Pancreas (tissue), 10 donors: ENCODE results near the gene POP4. TPM values are rescaled to one million over a fixed set of nuclear protein-coding genes. Genes with fewer than 3 reads are reported as not detected.
A peak's percentile ranks its signal among the peaks of the same experiment; 100 is the strongest.
"Not testable (repeated sequence)": the region's sequence is repeated elsewhere in the genome, so short reads cannot be mapped to it uniquely, and the experiment has no call there.

Source experiments
- ATAC-seq, 4 donors: fragments of 200-7000 bp; cut with Tn5 transposase; one replicate each; pipeline versions ENCODE4 v1.8.0 to v1.9.1; 2020; ENCODE audit warnings: mild to moderate bottlenecking in 4 of 4, moderate library complexity in 4 of 4
- DNase-seq, 6 donors: peaks; one replicate each; pipeline ENCODE4 v3.0.0-alpha.2; 2020
- FAIRE-seq: peaks from 2 replicates; lab custom pipeline; 2012; peaks lifted over from hg19 to GRCh38; lab: Jason Lieb, UNC
- H3K27ac ChIP-seq, 4 donors: fragments of 200-600 bp; sonication (generic); 1 replicate in 3 of 4; 2 replicates in 1 of 4; pipeline versions ENCODE4 v1.5.0 to v1.8.0; 2020
- H3K27me3 ChIP-seq, 4 donors: fragments of 200-600 bp; one replicate each; pipeline ENCODE4 v1.8.0; 2021
- H3K36me3 ChIP-seq, 3 donors: fragments of 200-600 bp; sonication (generic) in 1 of 3; one replicate each; pipeline versions ENCODE4 v1.5.0 to v1.8.0; 2020 to 2021
- H3K4me1 ChIP-seq, 3 donors: fragments of 200-600 bp; one replicate each; pipeline ENCODE4 v1.8.0; 2021
- H3K4me3 ChIP-seq, 4 donors: fragments of 200-600 bp; sonication (generic) in 2 of 4; one replicate each; pipeline versions ENCODE4 v1.5.0 to v1.8.0; 2020 to 2021
- H3K9me3 ChIP-seq, 4 donors: fragments of 200-600 bp; one replicate each; pipeline ENCODE4 v1.8.0; 2021
- WGBS, 2 donors: extraction: QIAGEN DNeasy Blood & Tissue Kit; methylation state at CpG; one replicate each; pipeline ENCODE4 v1.1.7; 2013; 5-methylcytosine and 5-hydroxymethylcytosine counted together
- intact Hi-C, 3 donors: fragments of 100-400 bp; cut with DNase I; formaldehyde crosslinking; loops; one replicate each; pipeline versions ENCODE4 v1.11.1 to v1.14.2; 2022
- polyA plus RNA-seq, 2 donors: library from polyadenylated mRNA; stranded (reverse); fragments of 200-250 nt; gene quantifications; one replicate each; pipeline ENCODE4 v1.2.3, GENCODE V29; 2013
- total RNA-seq, 6 donors: library from RNA; stranded (reverse); fragmentation: NEBNext Ultra II Directional in 4 of 6; extraction: Animal tissue kit (Norgen Biotek cat#: 25700) in 4 of 6; gene quantifications; one replicate each; pipeline versions ENCODE4 v1.2.1 to v1.2.4, GENCODE V29; 2021 to 2023
- TF ChIP-seq, protein P1 (sequence below), 4 donors: fragments of 200-600 bp; sonication (generic) in 3 of 4; IDR thresholded peaks; one replicate each; pipeline versions ENCODE4 v1.5.0 to v1.8.0; 2021; ENCODE audit warnings: antibody characterized with exemption in 4 of 4
- donor health status: healthy with polysubstance abuse.
- donor health status: DM: no; HTN: no; CAD: no; lungs with moderate emphysema.
- donor health status: DM: no; HTN: no; CAD: no.
- donor health status: control.
- donor health status: control.
- donor health status: Bipolar disorder and iron deficiency.
- donor health status: DM: yes; HTN: yes; CAD: no.
- donor health status: DM: no; HTN: no; CAD: no.
- donor health status: DM: no; HTN: no; CAD: no.
- donor health status: DM: yes; HTN: yes; CAD: no.

Gene POP4
- total and polyA plus RNA-seq, 8 donors, result 14.3 to 50.3 (median 25.0) TPM

DNA sequence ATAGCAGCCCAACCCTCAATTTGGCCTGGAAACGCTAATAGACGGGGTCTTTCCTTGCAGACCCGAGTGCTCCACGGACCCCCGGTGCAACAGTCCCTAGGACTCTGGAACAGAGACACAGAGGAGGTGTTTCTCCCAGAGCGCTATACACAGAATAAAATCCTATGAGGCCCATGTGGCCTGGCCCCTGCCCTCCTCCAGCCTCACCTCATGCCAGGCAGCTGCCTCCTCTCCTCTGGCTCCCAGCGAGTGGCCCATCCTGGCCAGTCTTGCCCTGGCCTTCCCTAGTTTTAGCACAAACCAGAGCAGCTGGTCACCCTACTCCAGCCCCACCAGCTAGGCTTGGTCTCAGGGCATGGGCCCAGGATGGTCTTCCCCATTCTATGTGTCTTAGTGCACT lies 20.3 kb downstream of the POP4 start:
- H3K4me1 ChIP-seq, result peaks cover 0 to 10% (median 8%) of the 10 kb centered on the region in 3 donors
- WGBS, 2 donors, result 95 to 96% methylated on average over 7 of the region's 7 CpGs
- peak in 1 of 6 donors; percentile 45 for DNase-seq

DNA sequence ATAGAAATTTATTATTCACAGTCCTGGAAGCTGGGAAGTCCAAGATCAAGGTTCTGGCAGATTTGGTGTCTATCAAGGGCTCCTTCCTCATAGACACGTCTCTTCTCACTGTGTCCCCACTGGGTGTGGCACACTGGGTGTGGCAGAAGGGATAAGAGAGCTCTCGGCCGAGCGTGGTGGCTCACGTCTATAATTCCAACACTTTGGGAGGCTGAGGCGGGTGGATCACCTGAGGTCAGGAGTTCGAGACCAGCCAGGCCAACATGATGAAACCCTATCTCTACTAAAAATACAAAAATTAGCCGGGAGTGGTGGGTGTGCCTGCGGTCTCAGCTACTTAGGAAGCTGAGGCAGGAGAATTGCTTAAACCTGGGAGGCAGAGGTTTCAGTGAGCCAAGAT lies 20.7 kb downstream of the POP4 start:
- H3K27ac ChIP-seq, H3K27me3 ChIP-seq, H3K4me1 ChIP-seq, FAIRE-seq, H3K4me3 ChIP-seq, ATAC-seq, intact Hi-C loops, H3K9me3 ChIP-seq, H3K36me3 ChIP-seq: not testable (repeated sequence)
- WGBS, 2 donors, result 90 to 95% methylated on average over 9 of the region's 9 CpGs
- peak in 1 of 6 donors; percentile 24 for DNase-seq

More for the DNA sequence above, 20.3 kb downstream of the POP4 start:
- H3K36me3 ChIP-seq, result no peaks in the 10 kb centered on the region
- TF ChIP-seq, protein P1, sequence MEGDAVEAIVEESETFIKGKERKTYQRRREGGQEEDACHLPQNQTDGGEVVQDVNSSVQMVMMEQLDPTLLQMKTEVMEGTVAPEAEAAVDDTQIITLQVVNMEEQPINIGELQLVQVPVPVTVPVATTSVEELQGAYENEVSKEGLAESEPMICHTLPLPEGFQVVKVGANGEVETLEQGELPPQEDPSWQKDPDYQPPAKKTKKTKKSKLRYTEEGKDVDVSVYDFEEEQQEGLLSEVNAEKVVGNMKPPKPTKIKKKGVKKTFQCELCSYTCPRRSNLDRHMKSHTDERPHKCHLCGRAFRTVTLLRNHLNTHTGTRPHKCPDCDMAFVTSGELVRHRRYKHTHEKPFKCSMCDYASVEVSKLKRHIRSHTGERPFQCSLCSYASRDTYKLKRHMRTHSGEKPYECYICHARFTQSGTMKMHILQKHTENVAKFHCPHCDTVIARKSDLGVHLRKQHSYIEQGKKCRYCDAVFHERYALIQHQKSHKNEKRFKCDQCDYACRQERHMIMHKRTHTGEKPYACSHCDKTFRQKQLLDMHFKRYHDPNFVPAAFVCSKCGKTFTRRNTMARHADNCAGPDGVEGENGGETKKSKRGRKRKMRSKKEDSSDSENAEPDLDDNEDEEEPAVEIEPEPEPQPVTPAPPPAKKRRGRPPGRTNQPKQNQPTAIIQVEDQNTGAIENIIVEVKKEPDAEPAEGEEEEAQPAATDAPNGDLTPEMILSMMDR (IDR thresholded peaks at IDR 0.05), result no peak
- FAIRE-seq (no peak), ATAC-seq (no peak)
- no peaks in the 10 kb centered on the region for H3K27me3 ChIP-seq
- H3K9me3 ChIP-seq, result no peaks in the 10 kb centered on the region
- no peak overlapping the region for H3K27ac ChIP-seq
- H3K4me3 ChIP-seq, result no peak overlapping the region
- intact Hi-C loops, result no loop called here

DNA sequence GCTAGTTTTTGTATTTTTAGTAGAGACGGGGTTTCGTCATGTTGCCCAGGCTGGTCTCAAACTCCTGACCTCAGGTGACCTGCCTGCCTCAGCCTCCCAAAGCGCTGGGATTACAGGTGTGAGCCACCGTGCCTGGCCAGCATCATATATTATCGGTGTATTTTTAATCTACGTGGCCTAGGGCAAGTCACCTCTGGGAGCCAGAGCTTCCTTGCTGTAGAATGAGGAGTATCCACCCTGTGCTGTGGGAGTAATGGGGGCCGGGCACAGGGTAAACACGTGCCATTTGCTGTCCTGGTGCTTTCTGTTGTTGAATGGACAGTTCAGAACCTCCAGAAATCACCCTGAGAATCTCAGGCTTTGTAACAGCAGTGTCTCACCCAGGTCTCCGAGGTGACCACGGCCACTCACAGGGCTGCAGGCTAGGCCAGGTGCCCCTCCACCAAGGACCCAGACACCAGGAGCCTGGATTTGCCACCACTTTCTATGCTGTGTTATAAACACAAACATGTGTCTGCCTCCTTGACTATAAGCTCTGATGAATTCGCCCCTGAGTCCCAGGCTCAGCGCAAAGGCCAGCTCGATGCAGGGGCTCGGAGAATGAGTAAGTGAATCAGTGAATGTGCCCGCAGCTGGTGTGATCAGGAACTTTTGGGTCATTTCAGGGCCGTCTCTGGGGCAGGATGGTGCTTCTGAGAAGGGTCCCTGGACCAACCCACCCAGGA lies 22.7 kb downstream of the POP4 start:
- intact Hi-C loops, result no loop called here
- Histone ChIP-seq H3K9me3 (no peaks in the 10 kb centered on the region), H3K27ac (no peak overlapping the region), H3K36me3 (no peaks in the 10 kb centered on the region), H3K4me1 (peaks cover 0 to 10% (median 8%) of the 10 kb centered on the region in 3 donors), H3K27me3 (no peaks in the 10 kb centered on the region), H3K4me3 (no peak overlapping the region)
- TF ChIP-seq, protein P1 (IDR thresholded peaks at IDR 0.05), result no peak
- DNase-seq (peak in 1 of 6 donors; percentile 29), FAIRE-seq (no peak), ATAC-seq (no peak)
- WGBS, 2 donors, result 86 to 89% methylated on average over 16 of the region's 16 CpGs

DNA sequence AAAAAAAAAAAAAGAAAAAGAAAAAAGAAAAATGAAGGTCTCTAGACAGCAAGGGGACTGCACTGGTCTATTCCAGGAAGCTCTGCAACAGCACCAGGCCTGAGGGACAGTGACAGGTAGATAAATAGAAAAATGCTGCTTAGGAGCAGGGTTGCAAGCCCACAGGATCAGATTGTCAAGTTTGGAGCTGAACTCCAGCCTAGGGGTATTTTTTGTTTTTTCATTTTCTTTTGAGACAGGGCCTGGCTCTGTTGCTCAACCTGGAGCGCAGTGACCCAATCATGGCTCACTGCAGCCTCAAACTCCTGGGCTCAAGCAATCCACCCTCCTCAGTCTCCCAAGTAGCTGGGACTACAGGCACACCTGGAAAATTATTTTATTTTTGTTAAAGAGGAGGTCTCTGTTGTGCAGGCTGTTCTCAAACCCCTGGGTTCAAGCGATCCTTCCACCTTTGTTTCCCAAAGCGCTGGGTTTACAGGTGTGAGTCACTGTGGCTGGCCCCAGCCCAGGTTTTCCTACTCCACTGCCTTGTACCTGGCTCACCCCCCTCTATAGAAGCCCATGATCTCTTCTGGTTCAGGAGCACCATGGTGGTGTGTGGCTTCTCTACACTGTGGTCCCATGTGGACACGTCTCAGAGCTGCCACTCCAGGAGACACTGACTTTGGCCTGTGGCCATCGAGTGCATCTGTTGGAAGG lies 23.9 kb downstream of the POP4 start:
- FAIRE-seq, result no peak
- TF ChIP-seq, protein P1 (IDR thresholded peaks at IDR 0.05), result no peak

DNA sequence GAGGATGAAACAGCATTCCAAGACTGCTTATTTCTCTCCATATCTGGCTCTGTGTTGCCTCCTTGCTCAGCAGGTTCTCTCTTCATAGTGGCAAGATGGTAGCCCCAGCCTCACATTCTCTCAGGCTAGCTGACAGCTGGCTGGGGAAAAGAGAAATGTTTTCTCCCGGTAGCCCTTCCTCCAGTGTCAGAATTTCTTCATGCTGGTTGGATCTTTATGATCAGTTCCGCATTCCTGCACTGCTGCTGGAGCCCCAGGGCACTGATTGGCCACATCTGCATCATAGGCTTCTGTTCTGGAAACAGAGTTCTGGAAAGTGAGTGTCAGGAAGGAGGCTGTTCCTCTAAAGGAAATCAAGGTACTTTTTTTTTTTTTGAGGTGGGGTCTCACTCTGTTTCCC lies 24.6 kb downstream of the POP4 start:
- Histone ChIP-seq H3K27ac (no peak overlapping the region), H3K27me3 (no peaks in the 10 kb centered on the region), H3K9me3 (no peaks in the 10 kb centered on the region), H3K36me3 (no peaks in the 10 kb centered on the region), H3K4me3 (no peak overlapping the region), H3K4me1 (peaks cover 0 to 1% (median 0%) of the 10 kb centered on the region in 3 donors)
- intact Hi-C loops, result no loop called here
- TF ChIP-seq, protein P1 (IDR thresholded peaks at IDR 0.05), result no peak
- FAIRE-seq (no peak), DNase-seq (no peak), ATAC-seq (no peak)
- 71 to 81% methylated on average over 2 of the region's 2 CpGs for WGBS, 2 donors

More for the DNA sequence above, 23.9 kb downstream of the POP4 start:
- 80 to 90% methylated on average over 5 of the region's 5 CpGs for WGBS, 2 donors
- H3K36me3 ChIP-seq, result no peaks in the 10 kb centered on the region
- peaks cover 0 to 8% (median 7%) of the 10 kb centered on the region in 3 donors for H3K4me1 ChIP-seq
- peak in 1 of 6 donors; percentile 4 for DNase-seq
- no peaks in the 10 kb centered on the region for H3K27me3 ChIP-seq
- no peaks in the 10 kb centered on the region for H3K9me3 ChIP-seq
- H3K27ac ChIP-seq, result no peak overlapping the region
- intact Hi-C loops, result no loop called here
- H3K4me3 ChIP-seq, result no peak overlapping the region
- no peak for ATAC-seq
